G401.6 (cell line): ENCODE data around the gene SNAPC4.

ENCODE experiments used
- FAIRE-seq: peaks from 2 replicates; lab custom pipeline; 2012; peaks lifted over from hg19 to GRCh38; lab: Jason Lieb, UNC

SNAPC4 gene

GRCh38 chr9:136389396-136389795, 10.6 kb downstream of the SNAPC4 start:
- FAIRE-seq = no peak

- no peak for FAIRE-seq
These were observed 12.8 kb downstream of the SNAPC4 start for GRCh38 chr9:136387217-136387616.

GRCh38 chr9:136386018-136386417, 14.0 kb downstream of the SNAPC4 start:
- no peak for FAIRE-seq

GRCh38 chr9:136385015-136385414, 15.0 kb downstream of the SNAPC4 start:
- FAIRE-seq = no peak

- FAIRE-seq = no peak
These were observed 16.5 kb downstream of the SNAPC4 start for GRCh38 chr9:136383436-136383835.

GRCh38 chr9:136381966-136382513, 17.9 kb downstream of the SNAPC4 start:
- no peak for FAIRE-seq

- no peak for FAIRE-seq
These were observed 18.7 kb downstream of the SNAPC4 start for GRCh38 chr9:136381311-136381710.

GRCh38 chr9:136380381-136380780, 19.6 kb downstream of the SNAPC4 start:
- no peak for FAIRE-seq

- FAIRE-seq = no peak
These were observed 20.1 kb downstream of the SNAPC4 start for GRCh38 chr9:136379891-136380290.

- no peak for FAIRE-seq
These were observed 20.6 kb downstream of the SNAPC4 start for GRCh38 chr9:136379401-136379800.

- FAIRE-seq = no peak
These were observed 21.0 kb downstream of the SNAPC4 start for GRCh38 chr9:136379003-136379287.

- no peak for FAIRE-seq
These were observed 21.6 kb downstream of the SNAPC4 start for GRCh38 chr9:136378170-136379002.

- no peak for FAIRE-seq
These were observed 22.4 kb downstream of the SNAPC4 start for GRCh38 chr9:136377341-136378169.

- no peak for FAIRE-seq
These were observed 23.5 kb downstream of the SNAPC4 start for GRCh38 chr9:136376457-136376856.

GRCh38 chr9:136375096-136375495, 24.9 kb downstream of the SNAPC4 start:
- FAIRE-seq = no peak

- FAIRE-seq = no peak
These were observed 25.8 kb downstream of the SNAPC4 start for GRCh38 chr9:136374183-136374575.

GRCh38 chr9:136373300-136374182, 26.4 kb downstream of the SNAPC4 start, which contains the start of gene CARD9:
Gene CARD9, minus strand, starts transcription at chr9:136373669. Its CDS starts 1,591 bp downstream, at chr9:136372078.
- no peak for FAIRE-seq

GRCh38 chr9:136372561-136373299, 27.2 kb downstream of the SNAPC4 start:
- no peak for FAIRE-seq

GRCh38 chr9:136372006-136372405, 28.0 kb downstream of the SNAPC4 start:
- no peak for FAIRE-seq

- no peak for FAIRE-seq
These were observed 28.5 kb downstream of the SNAPC4 start for GRCh38 chr9:136371533-136371880.

GRCh38 chr9:136370687-136371532, 29.1 kb downstream of the SNAPC4 start:
- FAIRE-seq = no peak
